Activated naive CD4-positive, alpha-beta T cell treated with anti-CD3 and anti-CD28 coated beads, Interleukin-2, amount 50 U/mL, for 16 hours (primary cell): ENCODE data around the gene CNNM1.

Experiments used
- DNase-seq: peaks from one replicate; pipeline ENCODE4 v3.0.0-alpha.2; 2020

The CNNM1 gene

GRCh38 chr10:99329304-99329553, at the start of gene CNNM1:
Gene CNNM1 (plus strand): TSS chr10:99329356. CDS start chr10:99329388, 32 bp downstream.
- peak; percentile 44 for DNase-seq

- no peak for DNase-seq
Measured at GRCh38 chr10:99279626-99280111, 49.5 kb upstream of the CNNM1 start.

GRCh38 chr10:99280472-99280871, 48.7 kb upstream of the CNNM1 start:
- no peak for DNase-seq

- no peak for DNase-seq
Measured at GRCh38 chr10:99285881-99286280, 43.3 kb upstream of the CNNM1 start.

GRCh38 chr10:99290306-99290705, 38.9 kb upstream of the CNNM1 start:
- DNase-seq: no peak

- no peak for DNase-seq
Measured at GRCh38 chr10:99292159-99292558, 37.0 kb upstream of the CNNM1 start.

- DNase-seq: no peak
Measured at GRCh38 chr10:99296605-99297004, 32.6 kb upstream of the CNNM1 start.

- no peak for DNase-seq
Measured at GRCh38 chr10:99297033-99297432, 32.1 kb upstream of the CNNM1 start.

GRCh38 chr10:99303899-99304861, 25.0 kb upstream of the CNNM1 start:
- DNase-seq: no peak

GRCh38 chr10:99304862-99305229, 24.3 kb upstream of the CNNM1 start:
- no peak for DNase-seq

GRCh38 chr10:99312501-99312900, 16.7 kb upstream of the CNNM1 start:
- no peak for DNase-seq

GRCh38 chr10:99315853-99316252, 13.3 kb upstream of the CNNM1 start:
- no peak for DNase-seq

- DNase-seq: no peak
Measured at GRCh38 chr10:99316374-99316773, 12.8 kb upstream of the CNNM1 start.

GRCh38 chr10:99318048-99318447, 11.1 kb upstream of the CNNM1 start:
- no peak for DNase-seq

- no peak for DNase-seq
Measured at GRCh38 chr10:99318475-99318874, 10.7 kb upstream of the CNNM1 start.

- DNase-seq: no peak
Measured at GRCh38 chr10:99325281-99325680, 3.9 kb upstream of the CNNM1 start.

GRCh38 chr10:99326871-99327270, 2.3 kb upstream of the CNNM1 start:
- DNase-seq: no peak

- DNase-seq: no peak
Measured at GRCh38 chr10:99328579-99329303, 415 bp upstream of the CNNM1 start.

- DNase-seq: peak; percentile 13
Measured at GRCh38 chr10:99329554-99330346, 594 bp downstream of the CNNM1 start.

GRCh38 chr10:99330347-99330924, 1.3 kb downstream of the CNNM1 start:
- no peak for DNase-seq

GRCh38 chr10:99331207-99331803, 2.1 kb downstream of the CNNM1 start:
- no peak for DNase-seq

GRCh38 chr10:99337311-99337811, 8.2 kb downstream of the CNNM1 start:
- no peak for DNase-seq
